K562 (cell line): ENCODE results near the gene G6PD. TPM values are rescaled to one million over a fixed set of nuclear protein-coding genes. Genes with fewer than 3 reads are reported as not detected.

ENCODE experiments used
- BRCA1 ChIP-seq, 2 experiments: fragments of 450-650 bp in 1 of 2; sonication (generic) in 1 of 2; formaldehyde crosslinking in 1 of 2; IDR thresholded peaks; 2 replicates each; pipeline versions ENCODE4 v1.5.0 to v1.6.1; 2017 to 2020; ENCODE audit warnings: mild to moderate bottlenecking in 1 of 2, missing genetic modification reagents in 1 of 2
- FOXP4 ChIP-seq: sonication (generic); formaldehyde crosslinking; IDR thresholded peaks from 2 replicates; pipeline ENCODE4 v1.8.0; 2022; ENCODE audit warnings: mild to moderate bottlenecking, missing genetic modification reagents, borderline replicate concordance
- HEY1 ChIP-seq: fragments of 250-450 bp; sonication (Bioruptor Pico); IDR thresholded peaks from 2 replicates; pipeline ENCODE4 v1.5.0; 2020; ENCODE audit warnings: mild to moderate bottlenecking, moderate library complexity, borderline replicate concordance
- LEF1 ChIP-seq: fragments of 450-650 bp; IDR thresholded peaks from 2 replicates; pipeline ENCODE4 v1.6.1; 2016; ENCODE audit warnings: mild to moderate bottlenecking
- MNT ChIP-seq, 2 experiments: fragments of 450-650 bp; conservative IDR thresholded peaks; 2 replicates each; pipeline ENCODE4 v1.6.1; 2017; ENCODE audit warnings: mild to moderate bottlenecking in 2 of 2, moderate library complexity in 2 of 2
- ZNF445 ChIP-seq: fragments of 250-450 bp; sonication (Bioruptor Pico); IDR thresholded peaks from 2 replicates; pipeline ENCODE4 v1.4.0; 2020; ENCODE audit warnings: low read depth, mild to moderate bottlenecking, moderate library complexity
- polyA plus RNA-seq, 8 experiments: library from polyadenylated mRNA; depleted of rRNA in 4 of 8; stranded (reverse) in 5 of 8; unstranded in 3 of 8; fragments of >200 nt; fragmentation: Nextera tagmentation in 2 of 8; fragmentation: Illumina TruSeq in 1 of 8; extraction: Ambion mirVana in 2 of 8; extraction: Trizol in 1 of 8; gene quantifications; 2 replicates each; pipeline versions ENCODE4 v1.2.1 to v1.2.3, GENCODE V29; 2011 to 2014; ENCODE audit warnings: inconsistent platforms in 1 of 8, missing spikeins in 1 of 8
- total RNA-seq, 7 experiments: library from RNA; depleted of rRNA in 6 of 7; stranded (reverse); fragments of >200 nt in 6 of 7; fragmentation: Illumina TruSeq in 2 of 7; extraction: Trizol in 2 of 7; gene quantifications; 2 replicates each; pipeline versions ENCODE4 v1.2.1 to v1.2.3, GENCODE V29; 2011 to 2021; ENCODE audit warnings: low replicate concordance in 1 of 7

The G6PD gene
- total and polyA plus RNA-seq, 9 of the 15 experiments (the other 6 are each of a cell fraction or from before 2014, with no cell fraction given), result 2.9 to 222 (median 66.4) TPM

GRCh38 chrX:154485150-154486051 is 61.2 kb downstream of the G6PD start (continued):
- no peak for TF ChIP-seq HEY1 (CRISPR knock-in tag)
- no peak for TF ChIP-seq LEF1
- no peak for TF ChIP-seq ZNF445 (CRISPR knock-in tag)
- TF ChIP-seq BRCA1 (IDR thresholded peaks at IDR 0.05), result no peak
- no peak for TF ChIP-seq BRCA1 (CRISPR knock-in tag; IDR thresholded peaks at IDR 0.05)
- 0 out of 4 replicates have a peak, but pooled peaks of 1 of the 2 experiments have one; percentile 36 for TF ChIP-seq MNT (conservative IDR thresholded peaks at IDR 0.05)
- TF ChIP-seq FOXP4 (CRISPR knock-in tag), result no peak
